HepG2 (cell line): ENCODE measurements around the gene KATNBL1.

Experiments
- CTCF ChIP-seq: sonication (generic); formaldehyde crosslinking; IDR thresholded peaks from 2 replicates; pipeline ENCODE4 v1.5.0; 2020; ENCODE audit warnings: mild to moderate bottlenecking, missing genetic modification reagents, moderate library complexity
- E2F5 ChIP-seq: sonication (generic); formaldehyde crosslinking; conservative IDR thresholded peaks from 2 replicates; pipeline ENCODE4 v1.4.0; 2020; ENCODE audit warnings: missing genetic modification reagents
- ELF4 ChIP-seq: sonication (generic); formaldehyde crosslinking; IDR thresholded peaks from 2 replicates; pipeline ENCODE4 v1.5.0; 2020; ENCODE audit warnings: missing genetic modification reagents, mild to moderate bottlenecking, moderate library complexity, borderline replicate concordance
- IKZF1 ChIP-seq: fragments of 450-650 bp; IDR thresholded peaks from 2 replicates; pipeline ENCODE4 v1.7.1; 2016
- KDM1A ChIP-seq: IDR thresholded peaks from 2 replicates; pipeline ENCODE4 v1.6.1; 2016; ENCODE audit warnings: missing compliant biosample characterization
- PHF8 ChIP-seq: sonication (generic); formaldehyde crosslinking; IDR thresholded peaks from 2 replicates; pipeline ENCODE4 v1.5.0; 2020; ENCODE audit warnings: missing genetic modification reagents
- POLR2AphosphoS5 ChIP-seq: IDR thresholded peaks from 2 replicates; pipeline ENCODE4 v1.6.1; 2012; ENCODE audit warnings: low read depth, low read length
- RFX5 ChIP-seq: IDR thresholded peaks from 2 replicates; pipeline ENCODE4 v1.6.1; 2011; ENCODE audit warnings: low read depth, low read length, improper control_type of control experiment
- SMARCC2 ChIP-seq: fragments of 450-650 bp; IDR thresholded peaks from 2 replicates; pipeline ENCODE4 v1.6.1; 2017; ENCODE audit warnings: antibody characterized with exemption, mild to moderate bottlenecking
- SRSF4 ChIP-seq: fragments of 200-400 bp; formaldehyde crosslinking; IDR thresholded peaks from one replicate; pipeline ENCODE4 v1.6.1; 2018; ENCODE audit warnings: mild to moderate bottlenecking, low read depth, low read length, moderate library complexity; ENCODE audit not compliant: poor library complexity, severe bottlenecking
- ZBTB20 ChIP-seq: sonication (generic); formaldehyde crosslinking; IDR thresholded peaks from 2 replicates; pipeline ENCODE4 v1.8.1; 2023; ENCODE audit warnings: missing genetic modification reagents, low read depth, mild to moderate bottlenecking, borderline replicate concordance
- ZNF510 ChIP-seq: sonication (generic); formaldehyde crosslinking; IDR thresholded peaks from 2 replicates; pipeline ENCODE4 v1.4.0; 2020; ENCODE audit warnings: low read depth, mild to moderate bottlenecking, missing genetic modification reagents
- ZNF569 ChIP-seq: sonication (generic); formaldehyde crosslinking; IDR thresholded peaks from 2 replicates; pipeline ENCODE4 v1.5.0; 2020; ENCODE audit warnings: mild to moderate bottlenecking, missing genetic modification reagents, moderate library complexity, borderline replicate concordance
- ZZZ3 ChIP-seq: sonication (generic); formaldehyde crosslinking; IDR thresholded peaks from 2 replicates; pipeline ENCODE4 v1.4.0; 2020; ENCODE audit warnings: missing genetic modification reagents, mild to moderate bottlenecking, borderline replicate concordance

GRCh38 chr15:34241376-34242330 is 31.8 kb upstream of the KATNBL1 start:
- TF ChIP-seq IKZF1 = no peak
- no peak for TF ChIP-seq ZZZ3
- TF ChIP-seq ZNF510 = no peak
- peak; percentile 39 for TF ChIP-seq CTCF (CRISPR knock-in tag)
- TF ChIP-seq E2F5 (CRISPR knock-in tag) = no peak
- no peak for TF ChIP-seq ZBTB20 (CRISPR knock-in tag)
- no peak for TF ChIP-seq SMARCC2
- no peak for TF ChIP-seq POLR2AphosphoS5
- TF ChIP-seq PHF8 (CRISPR knock-in tag) = no peak
- TF ChIP-seq KDM1A (CRISPR knock-in tag) = no peak
- TF ChIP-seq ZNF569 = no peak
- no peak for TF ChIP-seq ELF4
- TF ChIP-seq RFX5 = no peak
- no peak for TF ChIP-seq SRSF4
